ENCODE data around the gene CCDC51. TPM values are rescaled to one million over a fixed set of nuclear protein-coding genes. Genes with fewer than 3 reads are reported as not detected.

The CCDC51 gene
- total RNA-seq, 1 donor from 2014 or later = 11.5 TPM

GRCh38 chr3:48459773-48460516 lies 20.0 kb upstream of the CCDC51 start:
- Histone ChIP-seq H3K4me3 (no peak overlapping the region), H3K9me3 (no peaks in the 10 kb centered on the region), H3K27me3 (no peaks in the 10 kb centered on the region), H3K36me3 (peaks cover 0 to 33% of the 10 kb centered on the region in 2 donors), H3K27ac (no peak overlapping the region), H3K4me1 (peaks cover 4% of the 10 kb centered on the region)
- TF ChIP-seq POLR2AphosphoS5 (IDR thresholded peaks at IDR 0.05; ENCODE audit: insufficient read depth in 1 of 2, low read depth in 1 of 2) (no peak), POLR2A (IDR thresholded peaks at IDR 0.05) (no peak), CTCF (IDR thresholded peaks at IDR 0.05) (no peak)
- intact Hi-C loops (cut with DNase I) = no loop called here
- no peak for DNase-seq (ENCODE audit: extremely low spot score in 2 of 2)

GRCh38 chr3:48459331-48459730 lies 19.4 kb upstream of the CCDC51 start:
- TF ChIP-seq POLR2AphosphoS5 (IDR thresholded peaks at IDR 0.05; ENCODE audit: insufficient read depth in 1 of 2, low read depth in 1 of 2) (no peak), CTCF (IDR thresholded peaks at IDR 0.05) (no peak), POLR2A (IDR thresholded peaks at IDR 0.05) (no peak)
- Histone ChIP-seq H3K36me3 (peaks cover 0 to 38% of the 10 kb centered on the region in 2 donors), H3K9me3 (no peaks in the 10 kb centered on the region), H3K4me1 (no peaks in the 10 kb centered on the region), H3K27me3 (no peaks in the 10 kb centered on the region), H3K27ac (no peak overlapping the region), H3K4me3 (no peak overlapping the region)
- intact Hi-C loops (cut with DNase I) = no loop called here
- no peak for DNase-seq (ENCODE audit: extremely low spot score in 2 of 2)

- Histone ChIP-seq H3K27ac (no peak overlapping the region), H3K9me3 (no peaks in the 10 kb centered on the region), H3K27me3 (no peaks in the 10 kb centered on the region), H3K4me1 (no peaks in the 10 kb centered on the region), H3K4me3 (no peak overlapping the region), H3K36me3 (peaks cover 0 to 53% of the 10 kb centered on the region in 2 donors)
- DNase-seq (ENCODE audit: extremely low spot score in 2 of 2) = no peak
- TF ChIP-seq POLR2A (IDR thresholded peaks at IDR 0.05) = no peak
- TF ChIP-seq POLR2AphosphoS5 (IDR thresholded peaks at IDR 0.05; ENCODE audit: insufficient read depth in 1 of 2, low read depth in 1 of 2) = no peak
- TF ChIP-seq CTCF (IDR thresholded peaks at IDR 0.05) = no peak
- intact Hi-C loops (cut with DNase I) = no loop called here
These were observed 16.5 kb upstream of the CCDC51 start for GRCh38 chr3:48456456-48456855.

GRCh38 chr3:48451270-48451669 lies 11.4 kb upstream of the CCDC51 start:
- intact Hi-C loops (cut with DNase I) = no loop called here
- no peak for TF ChIP-seq POLR2A (IDR thresholded peaks at IDR 0.05)
- TF ChIP-seq POLR2AphosphoS5 (IDR thresholded peaks at IDR 0.05; ENCODE audit: insufficient read depth in 1 of 2, low read depth in 1 of 2) = no peak
- TF ChIP-seq CTCF (IDR thresholded peaks at IDR 0.05) = no peak
- Histone ChIP-seq H3K4me1 (peaks cover 17% of the 10 kb centered on the region), H3K9me3 (no peaks in the 10 kb centered on the region), H3K36me3 (peaks cover 0 to 37% of the 10 kb centered on the region in 2 donors), H3K4me3 (no peak overlapping the region), H3K27ac (no peak overlapping the region), H3K27me3 (no peaks in the 10 kb centered on the region)
- no peak for DNase-seq (ENCODE audit: extremely low spot score in 2 of 2)
